Measurements from ENCODE around the gene HEATR9.

HEATR9 gene

DNA sequence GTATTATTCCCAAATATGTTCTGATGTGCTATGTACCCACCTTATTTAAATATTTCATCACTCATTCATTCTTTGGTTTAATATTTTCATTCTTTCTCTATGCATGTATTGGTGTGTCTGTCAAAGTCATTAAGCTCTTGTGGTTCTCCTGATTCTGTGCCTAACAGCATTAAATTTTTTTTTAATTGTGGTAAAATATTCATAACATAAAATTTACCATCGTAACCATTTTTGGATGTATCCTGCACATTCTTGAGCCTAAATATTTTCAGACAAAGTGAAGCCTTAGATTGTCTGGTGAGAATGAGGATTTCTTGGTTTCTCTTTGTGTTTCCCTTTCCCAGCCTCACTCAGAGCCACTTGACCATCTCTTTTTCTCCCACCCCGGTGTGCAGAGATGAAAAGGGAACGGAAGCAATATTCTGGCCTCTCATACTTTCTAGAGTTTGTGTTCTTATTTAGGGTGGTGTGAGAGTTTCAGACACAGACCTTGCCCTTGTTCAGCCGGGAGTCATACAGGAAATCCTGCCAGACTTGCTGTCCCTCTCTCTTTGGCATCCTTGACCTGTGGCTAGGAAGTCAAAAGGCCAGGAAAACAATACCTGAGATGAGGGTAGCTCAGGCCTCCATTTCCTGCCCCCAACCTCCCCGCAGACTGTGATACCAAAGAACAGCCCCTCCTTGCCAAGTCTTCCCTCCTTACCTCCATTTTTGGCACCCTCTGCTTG lies 6.5 kb upstream of the HEATR9 start:
- peak overlapping the region; percentile 24; the same call in 1 of the 2 replicates for H3K4me2 ChIP-seq (ENCODE audit: low read length)
- no peaks in the 10 kb centered on the region for H3K9me3 ChIP-seq (ENCODE audit: low read length)
- no peaks in the 10 kb centered on the region for H3K27me3 ChIP-seq (ENCODE audit: insufficient read depth, low read length)
- no peaks in the 10 kb centered on the region for H3F3A ChIP-seq (ENCODE audit: insufficient read depth, low read length)
- H2AFZ ChIP-seq (ENCODE audit: low read length): no peak overlapping the region
- no peak overlapping the region for H3K27ac ChIP-seq (ENCODE audit: low read depth, low read length, poor library complexity, severe bottlenecking)
- no peak overlapping the region for H3K9ac ChIP-seq (ENCODE audit: low read length)
- no peaks in the 10 kb centered on the region for H3K36me3 ChIP-seq (ENCODE audit: insufficient read depth, low read length)
- no peak overlapping the region for H3K4me3 ChIP-seq (ENCODE audit: low read depth, low read length, poor library complexity, severe bottlenecking)
- no peak for TF ChIP-seq EZH2 (IDR thresholded peaks at IDR 0.05; ENCODE audit: borderline replicate concordance, low read length)
- TF ChIP-seq, protein P1, sequence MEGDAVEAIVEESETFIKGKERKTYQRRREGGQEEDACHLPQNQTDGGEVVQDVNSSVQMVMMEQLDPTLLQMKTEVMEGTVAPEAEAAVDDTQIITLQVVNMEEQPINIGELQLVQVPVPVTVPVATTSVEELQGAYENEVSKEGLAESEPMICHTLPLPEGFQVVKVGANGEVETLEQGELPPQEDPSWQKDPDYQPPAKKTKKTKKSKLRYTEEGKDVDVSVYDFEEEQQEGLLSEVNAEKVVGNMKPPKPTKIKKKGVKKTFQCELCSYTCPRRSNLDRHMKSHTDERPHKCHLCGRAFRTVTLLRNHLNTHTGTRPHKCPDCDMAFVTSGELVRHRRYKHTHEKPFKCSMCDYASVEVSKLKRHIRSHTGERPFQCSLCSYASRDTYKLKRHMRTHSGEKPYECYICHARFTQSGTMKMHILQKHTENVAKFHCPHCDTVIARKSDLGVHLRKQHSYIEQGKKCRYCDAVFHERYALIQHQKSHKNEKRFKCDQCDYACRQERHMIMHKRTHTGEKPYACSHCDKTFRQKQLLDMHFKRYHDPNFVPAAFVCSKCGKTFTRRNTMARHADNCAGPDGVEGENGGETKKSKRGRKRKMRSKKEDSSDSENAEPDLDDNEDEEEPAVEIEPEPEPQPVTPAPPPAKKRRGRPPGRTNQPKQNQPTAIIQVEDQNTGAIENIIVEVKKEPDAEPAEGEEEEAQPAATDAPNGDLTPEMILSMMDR (IDR thresholded peaks at IDR 0.05; ENCODE audit: low read length): no peak
- H3K4me1 ChIP-seq (ENCODE audit: insufficient read depth, low read length, severe bottlenecking): peaks cover 22% of the 10 kb centered on the region
- H4K20me1 ChIP-seq (ENCODE audit: insufficient read depth, low read length): no peaks in the 10 kb centered on the region
- H3K79me2 ChIP-seq (ENCODE audit: insufficient read depth, low read length): no peaks in the 10 kb centered on the region
- no peaks in the 10 kb centered on the region for H3K9me2 ChIP-seq (ENCODE audit: low read depth, low read length)

DNA sequence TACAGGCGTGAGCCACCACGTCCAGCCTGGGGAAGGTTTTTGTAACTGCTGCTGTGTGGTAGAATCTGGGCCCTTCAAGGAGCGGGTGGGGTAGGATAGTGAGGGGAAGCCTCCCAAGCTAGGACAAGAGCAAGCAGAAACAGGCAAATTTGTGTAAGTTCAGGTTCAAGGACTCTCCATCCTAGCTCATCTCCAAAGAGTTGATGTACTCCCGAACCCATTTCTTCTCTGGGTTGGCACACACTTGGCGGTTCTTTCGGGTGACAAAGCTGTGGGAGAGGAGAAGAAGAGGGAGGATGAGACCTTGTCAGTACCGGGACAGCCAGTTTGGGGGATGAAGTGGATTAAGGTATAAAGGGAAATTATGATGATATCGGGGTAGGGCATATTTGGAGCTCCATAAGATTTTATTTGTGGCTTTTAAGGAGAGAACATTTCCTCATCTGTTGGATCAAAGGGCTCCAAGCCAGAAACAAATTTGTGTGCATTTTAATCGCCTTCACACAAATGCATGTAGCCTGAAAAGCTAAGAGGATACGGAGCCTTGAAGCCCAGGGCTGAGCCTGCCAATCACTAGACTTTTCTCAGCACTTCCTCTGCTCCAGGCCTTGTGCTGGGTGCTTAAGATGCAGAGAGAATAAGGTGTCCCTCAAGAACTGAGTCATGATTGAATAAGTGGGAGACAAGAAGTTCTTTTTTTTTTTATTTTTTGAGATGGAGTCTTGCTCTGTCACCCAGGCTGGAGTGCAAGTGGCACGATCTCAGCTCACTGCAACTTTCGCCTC lies 3.7 kb upstream of the HEATR9 start:
- Histone ChIP-seq H3K9ac (ENCODE audit: low read length) (no peak overlapping the region), H3K9me2 (ENCODE audit: low read depth, low read length) (no peaks in the 10 kb centered on the region), H3K79me2 (ENCODE audit: insufficient read depth, low read length) (no peaks in the 10 kb centered on the region), H3K4me1 (ENCODE audit: insufficient read depth, low read length, severe bottlenecking) (peaks cover 16% of the 10 kb centered on the region), H3K27me3 (ENCODE audit: insufficient read depth, low read length) (no peaks in the 10 kb centered on the region), H4K20me1 (ENCODE audit: insufficient read depth, low read length) (no peaks in the 10 kb centered on the region), H2AFZ (ENCODE audit: low read length) (no peak overlapping the region), H3K4me2 (ENCODE audit: low read length) (no peak overlapping the region), H3K36me3 (ENCODE audit: insufficient read depth, low read length) (no peaks in the 10 kb centered on the region; the same call in 1 of the 2 replicates), H3F3A (ENCODE audit: insufficient read depth, low read length) (no peaks in the 10 kb centered on the region), H3K9me3 (ENCODE audit: low read length) (no peaks in the 10 kb centered on the region), H3K27ac (ENCODE audit: low read depth, low read length, poor library complexity, severe bottlenecking) (no peak overlapping the region), H3K4me3 (ENCODE audit: low read depth, low read length, poor library complexity, severe bottlenecking) (no peak overlapping the region)
- TF ChIP-seq, protein P1 (IDR thresholded peaks at IDR 0.05; ENCODE audit: low read length): no peak
- no peak for TF ChIP-seq EZH2 (IDR thresholded peaks at IDR 0.05; ENCODE audit: borderline replicate concordance, low read length)

DNA sequence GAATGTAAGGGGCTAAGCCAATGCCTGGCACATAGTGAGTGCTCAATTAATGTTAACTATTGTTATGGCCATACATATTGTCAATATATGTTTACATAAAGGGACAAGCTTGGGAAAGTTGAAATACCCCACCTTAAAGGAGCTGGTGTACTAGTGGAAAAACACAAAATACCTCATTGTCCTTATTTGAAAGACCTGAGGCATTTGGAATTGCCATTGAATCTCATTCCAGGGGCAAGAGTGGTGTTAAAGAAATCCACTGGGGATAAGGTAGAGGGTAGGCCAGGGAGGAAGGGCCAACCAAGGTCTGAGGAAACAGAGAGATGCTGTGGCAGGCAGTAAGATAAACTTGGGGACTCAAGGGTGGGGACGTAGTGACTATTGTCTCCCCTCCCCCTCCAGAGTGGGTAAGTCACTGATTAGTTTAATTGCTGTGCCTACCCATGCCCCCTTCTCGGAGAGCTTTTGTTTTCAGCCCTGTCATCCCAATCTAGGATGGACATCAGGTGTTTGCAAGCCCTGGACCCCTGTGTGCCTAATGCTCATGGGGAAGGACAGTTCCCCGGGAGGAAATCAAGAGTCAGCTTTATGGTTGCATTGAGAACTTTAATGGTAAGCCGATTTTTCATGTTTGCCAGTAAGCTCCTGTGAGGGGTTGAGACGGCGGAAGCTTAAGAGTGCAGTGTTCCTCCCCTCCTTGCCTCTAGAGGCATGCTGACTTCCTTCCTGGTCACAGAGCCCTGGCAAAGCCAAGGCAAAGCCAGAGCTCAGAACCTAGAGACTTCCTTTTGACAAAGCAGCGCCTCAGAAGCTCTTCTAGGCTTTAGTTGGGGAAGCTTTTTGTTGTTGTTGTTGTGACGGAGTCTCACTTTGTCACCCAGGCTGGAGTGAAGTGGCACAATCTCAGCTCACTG lies 2.5 kb upstream of the HEATR9 start:
- no peaks in the 10 kb centered on the region for H3K27me3 ChIP-seq (ENCODE audit: insufficient read depth, low read length)
- no peak overlapping the region for H3K4me3 ChIP-seq (ENCODE audit: low read depth, low read length, poor library complexity, severe bottlenecking)
- H3K27ac ChIP-seq (ENCODE audit: low read depth, low read length, poor library complexity, severe bottlenecking): no peak overlapping the region
- TF ChIP-seq EZH2 (IDR thresholded peaks at IDR 0.05; ENCODE audit: borderline replicate concordance, low read length): no peak
- TF ChIP-seq, protein P1 (IDR thresholded peaks at IDR 0.05; ENCODE audit: low read length): peak; percentile 8; the same call in 1 of the 2 replicates
- H3K4me1 ChIP-seq (ENCODE audit: insufficient read depth, low read length, severe bottlenecking): peaks cover 16% of the 10 kb centered on the region
- no peaks in the 10 kb centered on the region for H4K20me1 ChIP-seq (ENCODE audit: insufficient read depth, low read length)
- no peaks in the 10 kb centered on the region for H3K79me2 ChIP-seq (ENCODE audit: insufficient read depth, low read length)
- no peaks in the 10 kb centered on the region for H3K9me3 ChIP-seq (ENCODE audit: low read length)
- H3K4me2 ChIP-seq (ENCODE audit: low read length): peak overlapping the region; percentile 14; the same call in 1 of the 2 replicates
- no peak overlapping the region for H3K9ac ChIP-seq (ENCODE audit: low read length)
- no peak overlapping the region for H2AFZ ChIP-seq (ENCODE audit: low read length)
- H3K36me3 ChIP-seq (ENCODE audit: insufficient read depth, low read length): no peaks in the 10 kb centered on the region; the same call in 1 of the 2 replicates
- H3F3A ChIP-seq (ENCODE audit: insufficient read depth, low read length): no peaks in the 10 kb centered on the region
- no peaks in the 10 kb centered on the region for H3K9me2 ChIP-seq (ENCODE audit: low read depth, low read length)
